SK-N-SH (cell line): ENCODE measurements around the gene NOTUM.

Experiments
- EP300 ChIP-seq, 2 experiments: IDR thresholded peaks; 2 replicates each; pipeline versions ENCODE4 v1.4.0 to v1.6.1; 2012; ENCODE audit warnings: borderline replicate concordance in 1 of 2, low read depth in 1 of 2, low read length in 1 of 2
- EZH2phosphoT487 ChIP-seq: fragments of 200-600 bp; sonication (generic); IDR thresholded peaks from 2 replicates; pipeline ENCODE4 v1.6.1; 2017; ENCODE audit warnings: low read depth, mixed run types, mild to moderate bottlenecking, antibody characterized with exemption, moderate library complexity, borderline replicate concordance
- NFIC ChIP-seq: IDR thresholded peaks from 2 replicates; pipeline ENCODE4 v1.4.0; 2012; ENCODE audit warnings: borderline replicate concordance
- POLR2AphosphoS5 ChIP-seq: IDR thresholded peaks from 2 replicates; pipeline ENCODE4 v1.6.1; 2012; ENCODE audit warnings: low read depth, low read length
- SIN3A ChIP-seq: IDR thresholded peaks from 2 replicates; pipeline ENCODE4 v1.6.1; 2012; ENCODE audit warnings: low read depth, mild to moderate bottlenecking, low read length, moderate library complexity, borderline replicate concordance
- YY1 ChIP-seq: IDR thresholded peaks from 2 replicates; pipeline ENCODE4 v1.4.0; 2012; ENCODE audit warnings: low read depth, mild to moderate bottlenecking
- TF ChIP-seq, protein P1 (sequence below): fragments of 200-600 bp; sonication (generic); IDR thresholded peaks from 2 replicates; pipeline ENCODE4 v1.6.1; 2017; ENCODE audit warnings: antibody characterized with exemption, mild to moderate bottlenecking, moderate library complexity
- TF ChIP-seq, protein P2 (sequence below): IDR thresholded peaks from 2 replicates; pipeline ENCODE4 v1.4.0; 2012; ENCODE audit warnings: low read depth

DNA sequence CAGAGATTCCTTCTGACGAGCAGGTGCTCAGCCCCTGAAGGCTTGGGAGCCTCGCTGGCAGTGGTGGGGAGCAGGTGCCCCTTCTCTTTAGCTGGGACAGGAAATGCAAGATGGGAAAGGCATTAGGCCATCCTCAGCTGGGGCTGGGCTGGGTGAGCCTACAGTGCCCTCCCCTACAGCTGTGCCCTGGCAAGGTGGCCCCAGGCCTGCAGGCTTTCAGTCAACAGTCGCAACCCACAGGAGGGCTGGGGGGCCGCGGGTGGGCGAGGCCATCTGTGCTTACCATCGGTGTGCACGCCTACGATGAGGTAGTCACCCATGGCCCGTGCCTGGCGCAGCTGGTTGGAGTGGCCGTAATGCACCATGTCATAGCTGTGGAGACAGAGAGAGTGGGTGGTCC is 51.8 kb downstream of the NOTUM start:
- TF ChIP-seq EZH2phosphoT487 (no peak), NFIC (no peak), YY1 (no peak), POLR2AphosphoS5 (no peak), SIN3A (no peak), EP300 (IDR thresholded peaks at IDR 0.05; ENCODE audit: borderline replicate concordance in 1 of 2, low read depth in 1 of 2, low read length in 1 of 2) (no peak)
- TF ChIP-seq, protein P1, sequence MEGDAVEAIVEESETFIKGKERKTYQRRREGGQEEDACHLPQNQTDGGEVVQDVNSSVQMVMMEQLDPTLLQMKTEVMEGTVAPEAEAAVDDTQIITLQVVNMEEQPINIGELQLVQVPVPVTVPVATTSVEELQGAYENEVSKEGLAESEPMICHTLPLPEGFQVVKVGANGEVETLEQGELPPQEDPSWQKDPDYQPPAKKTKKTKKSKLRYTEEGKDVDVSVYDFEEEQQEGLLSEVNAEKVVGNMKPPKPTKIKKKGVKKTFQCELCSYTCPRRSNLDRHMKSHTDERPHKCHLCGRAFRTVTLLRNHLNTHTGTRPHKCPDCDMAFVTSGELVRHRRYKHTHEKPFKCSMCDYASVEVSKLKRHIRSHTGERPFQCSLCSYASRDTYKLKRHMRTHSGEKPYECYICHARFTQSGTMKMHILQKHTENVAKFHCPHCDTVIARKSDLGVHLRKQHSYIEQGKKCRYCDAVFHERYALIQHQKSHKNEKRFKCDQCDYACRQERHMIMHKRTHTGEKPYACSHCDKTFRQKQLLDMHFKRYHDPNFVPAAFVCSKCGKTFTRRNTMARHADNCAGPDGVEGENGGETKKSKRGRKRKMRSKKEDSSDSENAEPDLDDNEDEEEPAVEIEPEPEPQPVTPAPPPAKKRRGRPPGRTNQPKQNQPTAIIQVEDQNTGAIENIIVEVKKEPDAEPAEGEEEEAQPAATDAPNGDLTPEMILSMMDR = no peak
- TF ChIP-seq, protein P2, sequence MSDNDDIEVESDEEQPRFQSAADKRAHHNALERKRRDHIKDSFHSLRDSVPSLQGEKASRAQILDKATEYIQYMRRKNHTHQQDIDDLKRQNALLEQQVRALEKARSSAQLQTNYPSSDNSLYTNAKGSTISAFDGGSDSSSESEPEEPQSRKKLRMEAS = no peak
